ENCODE results near the gene GTF3C1.
"Not testable (repeated sequence)": the region's sequence is repeated elsewhere in the genome, so short reads cannot be mapped to it uniquely, and the experiment has no call there.

Gene GTF3C1

DNA sequence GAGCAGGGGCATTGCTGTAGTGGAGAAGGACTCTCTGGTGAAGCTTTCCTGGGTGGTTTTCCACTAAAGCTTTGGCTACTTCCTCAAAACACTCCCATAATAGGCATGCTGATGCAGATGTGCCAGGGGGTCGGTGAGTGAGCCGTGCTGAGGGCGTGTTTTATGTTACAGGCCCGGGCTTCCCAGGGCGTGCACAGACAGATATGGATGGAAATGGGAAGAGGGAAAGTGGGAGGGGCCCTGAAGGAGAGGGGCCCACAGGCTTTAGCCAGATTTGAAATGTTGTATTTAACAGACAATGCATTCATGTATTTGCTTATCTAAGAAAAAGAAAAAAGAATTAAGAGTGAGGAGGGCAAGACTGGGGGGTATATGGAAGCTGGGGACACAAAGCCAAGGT is 91.5 kb downstream of the GTF3C1 start:
- no peak overlapping the region for H3K4me3 ChIP-seq (ENCODE audit: low read depth, low read length)
- TF ChIP-seq CTCF (IDR thresholded peaks at IDR 0.05; ENCODE audit: low read depth, low read length, missing control alignments), result no peak
- DNase-seq (ENCODE audit: low read depth), result no peak

GRCh38 chr16:27457605-27457900 is 92.2 kb downstream of the GTF3C1 start:
- H3K4me3 ChIP-seq (ENCODE audit: low read depth, low read length); DNase-seq (ENCODE audit: low read depth): not testable (repeated sequence)

DNA sequence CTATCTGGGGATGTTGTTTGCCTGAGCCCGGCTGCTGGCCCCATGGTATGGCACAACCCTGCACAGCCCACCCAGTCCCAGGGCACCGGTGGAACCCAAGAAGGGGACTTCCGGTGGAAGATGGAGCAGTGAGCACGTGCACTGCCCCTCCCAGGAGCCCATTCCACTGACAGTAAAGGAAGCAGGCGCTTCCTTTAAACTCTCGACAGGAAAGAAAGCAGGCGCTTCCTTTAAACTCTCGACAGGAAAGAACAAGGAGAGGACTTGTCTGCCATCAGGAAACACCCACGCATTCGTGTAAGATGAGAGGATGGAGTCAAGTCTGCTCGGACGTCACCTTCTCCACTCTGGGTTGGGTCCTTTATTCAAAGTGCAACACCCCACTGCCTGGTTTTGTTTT is 94.0 kb downstream of the GTF3C1 start:
- DNase-seq (ENCODE audit: low read depth), result no peak
- no peak overlapping the region for H3K4me3 ChIP-seq (ENCODE audit: low read depth, low read length)
- no peak for TF ChIP-seq CTCF (IDR thresholded peaks at IDR 0.05; ENCODE audit: low read depth, low read length, missing control alignments)

DNA sequence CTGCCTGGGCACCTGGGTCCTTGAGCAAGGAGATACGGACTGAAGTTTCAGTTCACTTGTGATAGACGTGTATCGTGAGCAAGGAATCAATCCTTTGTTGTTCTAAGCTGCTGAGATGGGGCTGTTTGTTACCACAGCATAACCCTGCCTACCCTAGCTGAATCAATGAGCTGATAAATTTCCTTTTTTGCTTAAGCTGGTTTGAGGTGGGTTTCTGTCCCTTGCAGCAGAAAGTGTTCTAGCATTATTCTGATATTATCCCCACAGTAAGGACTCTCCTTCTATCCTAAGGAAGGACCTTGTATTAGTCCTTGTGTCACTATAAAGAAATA is 96.3 kb downstream of the GTF3C1 start:
- TF ChIP-seq CTCF (IDR thresholded peaks at IDR 0.05; ENCODE audit: low read depth, low read length, missing control alignments), result no peak
- DNase-seq (ENCODE audit: low read depth), result no peak
- no peak overlapping the region for H3K4me3 ChIP-seq (ENCODE audit: low read depth, low read length)

- DNase-seq (ENCODE audit: low read depth), result no peak
- TF ChIP-seq CTCF (IDR thresholded peaks at IDR 0.05; ENCODE audit: low read depth, low read length, missing control alignments), result no peak
- no peak overlapping the region for H3K4me3 ChIP-seq (ENCODE audit: low read depth, low read length)
Observed at GRCh38 chr16:27452569-27453493, 96.9 kb downstream of the GTF3C1 start.

DNA sequence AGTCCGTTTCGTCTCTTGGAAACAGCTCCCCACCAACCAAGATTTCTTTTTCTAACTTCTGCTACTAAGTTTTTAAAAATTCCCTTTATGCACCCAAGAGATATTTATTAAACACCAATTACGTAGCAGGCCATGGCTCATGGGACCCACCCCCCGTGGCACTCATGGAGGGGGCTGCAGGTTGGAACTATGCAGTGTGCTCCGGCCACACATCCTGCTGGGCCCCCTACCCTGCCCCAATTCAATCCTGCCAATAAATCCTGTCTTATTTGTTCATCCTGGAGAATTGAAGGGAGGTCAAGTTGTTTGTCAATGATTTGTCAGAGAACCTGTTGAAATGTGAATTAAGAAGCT is 99.5 kb downstream of the GTF3C1 start:
- H3K4me3 ChIP-seq (ENCODE audit: low read depth, low read length), result no peak overlapping the region
- DNase-seq (ENCODE audit: low read depth), result no peak
- TF ChIP-seq CTCF (IDR thresholded peaks at IDR 0.05; ENCODE audit: low read depth, low read length, missing control alignments), result no peak

GRCh38 chr16:27449434-27450195 is 100.1 kb downstream of the GTF3C1 start:
- no peak overlapping the region for H3K4me3 ChIP-seq (ENCODE audit: low read depth, low read length)
- no peak for DNase-seq (ENCODE audit: low read depth)
- TF ChIP-seq CTCF (IDR thresholded peaks at IDR 0.05; ENCODE audit: low read depth, low read length, missing control alignments), result no peak
